GM18502 (cell line): Measurements from ENCODE around the gene NEURL1B.
"Not testable (repeated sequence)": the region's sequence is repeated elsewhere in the genome, so short reads cannot be mapped to it uniquely, and the experiment has no call there.

Source experiments
- ATAC-seq: cut with Tn5 transposase; IDR thresholded peaks from one replicate; pipeline ENCODE4 v1.9.1; 2021; ENCODE audit warnings: mild to moderate bottlenecking; ENCODE audit not compliant: unreplicated experiment, poor library complexity

The NEURL1B gene

GRCh38 chr5:172692981-172693380, 51.9 kb downstream of the NEURL1B start:
- no peak for ATAC-seq

DNA sequence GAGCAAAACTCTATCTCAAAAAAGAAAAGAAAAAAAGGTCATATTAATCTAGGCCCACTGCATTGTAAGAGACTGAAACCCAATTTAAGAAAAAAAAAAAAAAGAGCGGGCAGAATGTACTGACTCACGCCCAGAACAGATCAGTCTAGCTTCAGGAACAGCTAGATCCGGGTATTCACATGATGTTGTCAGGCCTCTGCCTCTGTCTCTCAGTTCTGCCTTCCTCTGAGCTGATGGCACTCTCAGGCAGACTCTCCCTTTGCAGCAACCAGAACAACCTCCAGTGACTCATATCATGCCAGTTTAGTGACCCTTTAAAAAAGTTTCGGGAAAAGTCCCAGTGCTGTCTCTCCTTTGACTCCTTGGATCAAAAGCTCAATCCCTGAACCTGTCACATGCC, 53.0 kb downstream of the NEURL1B start:
- ATAC-seq = no peak

- no peak for ATAC-seq
Measured at GRCh38 chr5:172694541-172694940, 53.5 kb downstream of the NEURL1B start.

DNA sequence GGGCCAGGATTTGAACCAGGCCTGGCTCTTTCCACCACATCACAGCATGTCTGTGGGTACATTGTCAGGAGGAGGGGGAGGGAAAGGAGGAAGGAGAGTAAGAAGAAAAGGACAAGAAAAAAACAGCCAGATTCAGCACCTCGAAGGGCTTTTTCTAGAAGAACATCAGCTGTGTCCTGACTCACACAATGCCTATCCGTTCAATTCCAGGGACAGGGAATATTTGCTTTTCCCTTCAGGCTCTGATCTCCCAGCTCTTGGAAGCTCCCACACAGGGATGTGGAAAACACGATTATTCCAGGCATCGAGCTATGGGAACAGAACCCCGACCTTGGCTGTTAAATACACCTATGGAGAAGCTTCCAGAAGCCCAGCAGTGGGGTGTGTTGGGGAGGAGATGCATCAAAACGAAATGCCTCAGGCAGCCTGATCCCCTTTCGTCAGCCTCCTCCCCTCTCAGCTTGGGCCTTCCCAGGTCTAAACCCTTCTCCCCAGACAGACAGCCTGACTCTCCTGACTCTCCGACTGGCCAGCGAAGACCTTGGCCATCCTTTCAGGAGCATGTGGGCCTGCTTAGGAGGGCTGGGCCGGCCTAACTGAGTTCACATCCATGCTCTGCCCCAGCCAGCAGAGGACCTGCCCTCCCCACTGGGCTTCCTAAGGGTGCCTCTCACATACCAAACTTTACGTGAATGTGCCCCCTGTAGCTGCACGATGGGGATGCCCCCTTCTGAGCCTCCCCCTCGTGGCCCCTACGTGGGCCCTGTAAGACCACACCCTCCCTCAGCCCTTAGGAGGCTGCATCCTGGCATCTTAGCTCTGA, 54.4 kb downstream of the NEURL1B start:
- ATAC-seq = no peak

GRCh38 chr5:172696171-172696849, 55.2 kb downstream of the NEURL1B start:
- ATAC-seq = no peak

DNA sequence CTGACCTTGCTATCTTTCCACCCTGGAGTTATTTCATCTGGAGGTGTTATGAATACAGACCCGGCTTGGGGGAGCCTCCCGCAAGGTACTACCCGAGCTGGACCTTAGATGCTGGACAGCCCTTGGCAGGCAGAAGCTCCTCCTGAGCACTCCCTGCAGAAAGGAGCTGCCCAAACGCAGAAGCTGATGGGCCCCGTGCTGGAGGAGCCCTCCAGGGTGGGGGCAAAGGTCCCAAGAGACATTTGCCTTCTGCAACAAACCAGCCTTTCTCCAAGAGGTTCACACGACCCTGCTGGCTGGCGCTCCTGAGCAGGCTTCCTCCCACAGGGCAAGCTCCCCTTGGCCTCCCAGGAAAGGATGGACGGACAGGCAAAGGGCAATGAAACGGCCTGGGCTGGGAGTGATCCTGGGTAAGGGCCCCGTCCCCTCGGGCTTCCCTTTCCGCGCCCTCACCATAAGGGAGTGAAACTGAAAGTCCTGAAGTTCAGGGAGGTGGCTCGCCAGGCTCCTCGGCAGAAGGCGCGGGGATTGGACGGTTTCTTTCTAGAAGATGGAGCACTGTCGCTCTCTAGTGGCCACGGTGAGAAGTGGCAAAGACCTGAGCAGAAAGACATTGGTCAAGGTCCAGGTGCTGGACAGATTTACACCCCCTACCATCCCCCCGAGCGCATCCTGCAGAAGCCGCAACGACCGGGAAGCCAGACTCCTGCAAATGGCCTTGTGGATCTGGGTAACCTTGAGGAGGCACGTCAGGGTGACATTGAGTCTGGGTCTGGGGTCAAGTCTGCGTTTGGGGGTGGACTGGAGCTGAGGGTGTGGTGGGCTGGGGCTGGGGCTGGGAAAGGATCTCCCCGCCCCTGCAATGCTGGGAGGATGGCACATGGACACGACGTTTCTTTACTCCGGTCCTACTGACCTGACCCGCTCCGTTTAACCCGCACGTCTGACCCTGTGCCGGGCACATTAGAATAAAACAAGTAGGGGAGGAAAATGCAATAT, 56.4 kb downstream of the NEURL1B start:
- peak; percentile 88 for ATAC-seq

DNA sequence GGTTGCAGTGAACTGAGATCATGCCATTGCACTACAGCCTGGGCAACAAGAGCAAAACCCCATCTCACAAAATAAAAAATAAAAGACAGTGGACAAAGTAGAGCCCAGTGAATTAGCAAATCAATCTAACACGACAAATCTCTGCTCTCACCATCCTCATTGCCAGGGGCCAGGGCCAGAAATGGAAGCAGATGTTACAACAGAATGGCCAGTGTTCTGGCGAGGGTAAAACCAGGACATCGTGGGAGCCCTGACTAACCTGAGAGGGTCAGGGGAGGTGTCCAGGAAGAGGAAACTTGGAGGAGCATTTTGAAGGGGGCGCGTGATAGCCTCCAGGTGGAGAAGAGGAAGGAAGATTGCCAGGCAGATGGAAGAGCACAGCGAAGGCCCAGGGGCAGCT, 58.4 kb downstream of the NEURL1B start:
- no peak for ATAC-seq

- no peak for ATAC-seq
Measured at GRCh38 chr5:172699999-172700364, 58.9 kb downstream of the NEURL1B start.

DNA sequence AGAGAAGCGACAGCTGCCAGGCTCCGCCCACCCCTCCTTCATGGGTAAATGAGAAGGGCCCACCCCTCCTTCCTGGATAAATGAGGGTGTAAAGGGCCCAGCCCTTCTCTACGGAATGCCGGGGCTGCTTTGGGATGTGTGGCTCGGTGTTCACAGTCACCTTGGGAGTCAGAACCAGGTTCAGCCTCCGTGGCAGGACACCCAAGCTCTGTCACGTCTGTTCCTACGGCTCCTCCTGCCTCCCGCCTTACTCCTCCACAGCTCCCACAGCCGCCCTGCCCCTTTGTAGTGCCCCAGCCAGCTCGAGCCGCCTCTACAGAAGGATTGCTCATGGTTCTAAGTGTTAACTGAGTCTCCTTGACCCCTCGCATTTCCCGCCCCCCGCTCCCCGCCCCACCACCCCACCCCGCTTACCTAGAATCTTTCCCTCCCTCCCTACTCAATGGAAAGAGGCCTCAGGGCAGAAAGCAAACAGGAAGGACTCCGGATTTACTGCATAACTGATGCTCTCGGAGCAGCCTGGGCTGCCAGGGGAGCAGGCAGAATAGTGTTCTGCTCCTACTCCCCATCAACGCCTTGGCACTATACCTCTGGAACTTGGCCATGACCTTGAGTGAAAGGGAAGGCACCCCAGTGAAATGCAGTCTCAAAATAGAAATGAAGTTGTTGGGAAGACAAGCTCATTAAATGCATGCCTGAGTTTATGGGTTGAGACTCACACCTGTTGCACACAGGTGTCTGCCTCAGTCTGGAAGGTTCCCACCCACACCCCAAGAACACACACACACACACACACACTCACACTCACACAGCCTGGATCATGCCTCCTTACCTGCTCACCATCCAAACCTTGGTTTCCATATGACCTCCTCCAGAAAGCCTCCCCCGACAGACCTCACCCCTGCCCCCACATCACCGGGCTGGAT, 59.6 kb downstream of the NEURL1B start:
- no peak for ATAC-seq

DNA sequence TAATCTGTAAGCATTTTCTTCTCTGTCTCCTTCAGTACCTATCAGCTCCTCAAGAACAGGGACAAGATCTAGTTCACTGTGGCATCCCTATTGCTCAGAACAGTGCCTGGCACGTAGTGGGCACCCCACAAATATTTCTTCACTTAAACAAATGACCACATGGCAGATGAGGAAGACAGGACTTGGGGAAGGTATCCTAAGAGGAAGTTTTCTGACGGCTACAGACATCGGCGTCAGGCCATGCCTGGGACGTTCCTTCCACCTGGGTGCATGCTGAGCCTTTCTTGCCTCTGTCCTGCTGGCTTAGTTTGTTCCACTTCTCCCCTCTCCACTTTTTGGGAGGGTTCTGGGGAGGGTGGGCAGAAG, 60.2 kb downstream of the NEURL1B start:
- ATAC-seq = no peak

DNA sequence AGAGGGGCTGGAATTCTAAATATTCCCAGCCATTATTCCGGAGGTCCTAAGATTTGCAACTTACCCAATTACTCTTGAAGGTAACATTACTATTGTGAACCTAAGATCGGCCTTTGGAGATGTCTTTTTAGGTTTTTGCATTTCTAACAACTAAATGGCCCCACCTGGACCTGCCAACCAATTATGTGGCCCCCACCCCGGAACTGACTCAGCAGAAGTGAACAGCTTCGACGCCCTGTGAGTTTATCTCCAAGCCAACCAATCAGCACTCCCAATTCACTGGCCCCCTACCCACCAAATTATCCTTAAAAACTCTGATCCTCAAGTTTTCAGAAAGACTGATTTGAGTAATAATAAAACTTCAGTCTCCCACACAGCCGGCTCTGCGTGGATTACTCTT, 62.9 kb downstream of the NEURL1B start:
- no peak for ATAC-seq

DNA sequence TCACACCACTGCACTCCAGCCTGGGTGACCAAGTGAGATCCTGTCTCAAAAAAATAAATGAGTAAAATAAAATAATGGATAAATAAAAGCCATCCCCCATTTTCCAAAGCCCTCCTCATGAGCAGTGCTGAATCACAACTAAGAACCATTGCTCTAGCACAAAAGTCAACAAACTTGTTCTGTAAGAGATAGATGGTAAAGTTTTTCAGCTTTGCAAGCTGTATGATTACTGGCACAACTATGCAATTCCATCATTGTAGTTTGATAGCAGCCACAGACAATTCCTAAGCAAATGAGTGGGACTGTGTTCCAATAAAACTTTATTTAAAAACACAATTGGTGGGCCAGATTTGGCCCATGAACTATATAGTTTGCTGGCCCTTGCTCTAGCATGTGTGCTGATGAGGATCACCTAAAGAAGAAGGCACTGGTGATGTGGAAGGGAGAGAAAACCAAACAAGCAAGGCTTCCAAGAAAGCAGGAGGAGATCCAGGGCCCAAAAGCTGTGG, 64.6 kb downstream of the NEURL1B start:
- ATAC-seq = no peak

DNA sequence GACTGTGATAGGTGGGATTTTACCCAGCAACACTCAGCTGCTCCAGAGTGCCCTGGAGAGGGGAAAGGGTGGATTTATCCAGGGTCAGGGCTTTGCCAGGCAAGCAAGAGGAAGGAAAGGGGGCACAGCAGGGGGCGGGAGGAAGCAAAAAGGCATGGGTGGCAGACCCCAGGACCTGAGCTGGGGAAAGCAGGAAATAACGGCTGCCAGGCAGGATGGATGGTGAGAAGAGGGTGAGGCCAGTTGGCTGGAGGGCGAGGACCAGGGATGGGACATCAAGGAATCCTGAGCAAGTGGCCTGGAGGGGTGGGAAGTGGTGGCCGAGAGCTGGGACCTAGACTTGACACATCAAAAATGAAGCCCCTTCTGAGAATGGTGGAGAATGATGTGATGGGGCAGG, 65.7 kb downstream of the NEURL1B start:
- no peak for ATAC-seq

DNA sequence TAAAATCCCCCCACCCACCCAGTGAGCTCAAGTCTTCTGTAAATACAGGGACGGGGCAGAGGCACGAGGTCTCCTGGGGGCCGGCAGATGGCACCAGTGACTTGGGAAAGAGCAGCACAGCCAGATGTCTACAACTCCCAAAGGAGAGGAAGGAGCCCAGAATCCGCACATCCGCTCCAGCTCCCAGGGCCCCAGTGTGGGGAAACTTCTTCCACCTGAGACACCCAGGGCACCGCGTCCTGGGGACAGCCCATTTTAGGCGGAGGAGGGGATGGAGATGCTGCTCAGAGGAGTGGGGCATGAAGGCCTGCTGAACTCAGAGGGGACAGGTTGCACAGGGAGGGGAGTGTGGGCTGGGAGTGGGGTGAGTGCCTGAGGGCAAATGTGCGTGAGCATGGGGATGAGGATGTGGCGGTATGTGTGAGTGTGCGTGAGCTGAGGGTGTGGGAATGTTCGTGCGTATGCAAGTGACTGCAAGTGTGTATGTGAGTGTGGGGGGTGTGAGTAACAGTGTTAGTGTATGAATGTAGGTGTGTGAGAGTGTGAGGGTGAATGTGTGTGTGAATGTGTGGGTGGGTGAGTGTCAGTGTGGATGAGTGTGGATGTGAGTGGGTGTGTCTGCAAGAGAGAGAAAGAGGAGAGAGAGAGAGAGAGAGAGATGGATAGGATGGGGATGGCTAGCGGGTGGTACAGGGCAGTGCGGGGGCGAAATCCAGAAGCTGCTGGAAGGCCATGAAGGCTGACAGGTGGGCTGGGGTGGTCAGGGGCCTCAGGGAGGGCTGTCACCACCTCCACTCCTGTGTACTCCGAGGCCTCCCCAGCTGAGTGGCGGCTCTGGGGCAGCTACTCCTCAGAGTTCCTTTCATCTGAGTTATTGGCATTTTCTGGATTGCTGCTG, 66.5 kb downstream of the NEURL1B start:
- ATAC-seq = no peak

GRCh38 chr5:172708183-172708505, 67.1 kb downstream of the NEURL1B start:
- ATAC-seq = no peak

DNA sequence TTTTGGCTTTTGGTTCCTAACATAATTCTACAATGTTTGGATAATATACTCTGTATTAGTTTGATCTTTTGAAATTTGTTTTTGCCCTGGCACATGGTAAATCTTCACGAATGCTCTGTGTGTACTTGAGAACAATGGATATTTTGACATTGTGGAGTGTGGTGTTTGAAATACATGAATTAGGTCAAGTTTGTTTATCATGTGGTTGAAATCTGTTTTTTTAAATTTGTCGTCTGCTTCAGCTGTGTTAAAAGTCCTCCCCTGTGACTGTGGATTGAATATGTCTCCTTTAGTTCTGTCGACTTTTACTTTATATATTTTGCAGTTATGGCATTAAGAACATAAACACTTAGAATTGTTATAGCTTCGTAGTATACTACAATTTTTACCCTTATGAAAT, 69.6 kb downstream of the NEURL1B start:
- ATAC-seq = no peak

GRCh38 chr5:172711321-172711861, 70.3 kb downstream of the NEURL1B start:
- not testable (repeated sequence) for ATAC-seq

GRCh38 chr5:172712610-172713009, 71.5 kb downstream of the NEURL1B start:
- ATAC-seq = no peak
